B cell (primary cell): ENCODE measurements around the gene GSTA1. TPM values are rescaled to one million over a fixed set of nuclear protein-coding genes. Genes with fewer than 3 reads are reported as not detected.
"Not testable (repeated sequence)": the region's sequence is repeated elsewhere in the genome, so short reads cannot be mapped to it uniquely, and the experiment has no call there.

Experiments
- ATAC-seq: fragments of 200-7000 bp; cut with Tn5 transposase; one replicate; pipeline ENCODE4 v1.10.0; 2021; ENCODE audit warnings: low read depth, mild to moderate bottlenecking, moderate number of reproducible peaks, moderate library complexity
- CTCF ChIA-PET: fragments of 350-600 bp; sonication (Branson Sonifier 250); formaldehyde crosslinking; loops from one replicate; lab custom pipeline; 2021; ENCODE audit warnings: antibody characterized with exemption, inconsistent platforms; lab: Charles Lee
- POLR2A ChIA-PET: fragments of 350-600 bp; sonication (Branson Sonifier 250); formaldehyde crosslinking; loops from one replicate; lab custom pipeline; 2021; ENCODE audit warnings: antibody characterized with exemption; lab: Charles Lee
- DNase-seq: peaks from one replicate; pipeline ENCODE4 v3.0.0; 2013
- H2AFZ ChIP-seq: 2 replicates; pipeline ENCODE4 v1.6.1; 2012; ENCODE audit warnings: mild to moderate bottlenecking, low read depth, low read length; ENCODE audit not compliant: insufficient read depth, poor library complexity, severe bottlenecking
- H3K27ac ChIP-seq, 2 donors: 1 replicate in 1 of 2; 2 replicates in 1 of 2; pipeline ENCODE4 v1.5.1; 2012 to 2013; ENCODE audit warnings: low read length in 2 of 2, mild to moderate bottlenecking in 2 of 2, moderate library complexity in 1 of 2
- H3K27me3 ChIP-seq, 4 experiments: fragments of 200-600 bp in 1 of 4; sonication (generic) in 1 of 4; replicated peaks in 1 of 4; 1 replicate in 2 of 4; 2 replicates in 2 of 4; pipeline versions ENCODE4 v1.6.1 to v1.7.0; 2013 to 2016; ENCODE audit warnings: low read length in 3 of 4, mild to moderate bottlenecking in 2 of 4, mixed read lengths in 1 of 4, moderate library complexity in 1 of 4; ENCODE audit not compliant: insufficient read depth in 4 of 4, control insufficient read depth in 3 of 4; ENCODE audit errors: control extremely low read depth in 1 of 4
- H3K36me3 ChIP-seq, 2 experiments: replicated peaks in 1 of 2; 1 replicate in 1 of 2; 2 replicates in 1 of 2; pipeline versions ENCODE4 v1.6.1 to v1.7.1; 2013; ENCODE audit warnings: low read length in 1 of 2; ENCODE audit not compliant: insufficient read depth in 2 of 2, control insufficient read depth in 1 of 2; ENCODE audit errors: control extremely low read depth in 1 of 2, extremely low read depth in 1 of 2
- H3K4me1 ChIP-seq, 2 donors: fragments of 200-600 bp in 1 of 2; sonication (generic) in 1 of 2; 1 replicate in 1 of 2; 2 replicates in 1 of 2; pipeline versions ENCODE4 v1.5.1 to v1.6.1; 2013 to 2017; ENCODE audit warnings: low read length in 2 of 2; ENCODE audit not compliant: control insufficient read depth in 2 of 2, insufficient read depth in 2 of 2
- H3K4me2 ChIP-seq: replicated peaks from 2 replicates; pipeline ENCODE3; 2012; ENCODE audit warnings: mild to moderate bottlenecking, low read depth, low read length; ENCODE audit not compliant: poor library complexity, severe bottlenecking
- H3K4me3 ChIP-seq, 5 experiments: fragments of 200-600 bp in 1 of 5; sonication (generic) in 1 of 5; 1 replicate in 3 of 5; 2 replicates in 2 of 5; pipeline versions ENCODE4 v1.5.1 to v1.7.0; 2011 to 2016; ENCODE audit warnings: low read length in 4 of 5, mild to moderate bottlenecking in 4 of 5, low read depth in 2 of 5, control low read depth in 1 of 5, moderate library complexity in 1 of 5; ENCODE audit not compliant: insufficient read depth in 1 of 5; ENCODE audit errors: control extremely low read depth in 1 of 5, extremely low read depth in 1 of 5
- H3K79me2 ChIP-seq: fragments of 200-600 bp; sonication (generic); one replicate; pipeline ENCODE4 v1.6.0; 2016; ENCODE audit warnings: low read length; ENCODE audit not compliant: control insufficient read depth, insufficient read depth
- H3K9ac ChIP-seq: fragments of 200-600 bp; sonication (generic); 2 replicates; pipeline ENCODE4 v1.6.1; 2017; ENCODE audit warnings: mild to moderate bottlenecking, low read length, moderate library complexity
- H3K9me3 ChIP-seq, 3 donors: one replicate each; pipeline versions ENCODE4 v1.6.1 to v1.7.1; 2013; ENCODE audit warnings: low read length in 2 of 3; ENCODE audit not compliant: control insufficient read depth in 2 of 3, insufficient read depth in 1 of 3; ENCODE audit errors: control extremely low read depth in 1 of 3
- H4K20me1 ChIP-seq: 2 replicates; pipeline ENCODE4 v1.6.0; 2012; ENCODE audit warnings: mild to moderate bottlenecking, low read length; ENCODE audit not compliant: insufficient read depth, control insufficient read depth, poor library complexity, severe bottlenecking
- H3K27ac Mint-ChIP-seq: one replicate; pipeline ENCODE4 v1.8.0; 2021; ENCODE audit warnings: mixed read lengths
- H3K27me3 Mint-ChIP-seq: one replicate; pipeline ENCODE4 v1.8.0; 2021; ENCODE audit warnings: mixed read lengths
- H3K4me1 Mint-ChIP-seq: one replicate; pipeline ENCODE4 v1.8.0; 2021; ENCODE audit warnings: mixed read lengths
- H3K4me3 Mint-ChIP-seq: one replicate; pipeline ENCODE4 v1.8.0; 2021; ENCODE audit warnings: mixed read lengths
- H3K9me3 Mint-ChIP-seq: one replicate; pipeline ENCODE4 v1.8.0; 2022; ENCODE audit warnings: mixed read lengths; ENCODE audit not compliant: insufficient read depth
- EZH2 ChIP-seq: IDR thresholded peaks from 2 replicates; pipeline ENCODE4 v1.6.1; 2012; ENCODE audit warnings: borderline replicate concordance, low read depth, mild to moderate bottlenecking, moderate library complexity, low read length; ENCODE audit not compliant: insufficient read depth, poor library complexity, severe bottlenecking
- WGBS: methylation state at CpG from one replicate; pipeline ENCODE4 v1.1.5; 2013; ENCODE audit warnings: missing lambda C conversion rate; ENCODE audit not compliant: insufficient coverage; 5-methylcytosine and 5-hydroxymethylcytosine counted together
- intact Hi-C: fragments of 100-400 bp; cut with micrococcal nuclease; formaldehyde crosslinking; loops from one replicate; pipeline ENCODE4 v1.10.0; 2022
- polyA minus RNA-seq: library from RNA; depleted of rRNA, polyadenylated mRNA; stranded (reverse); fragments of >200 nt; gene quantifications from 2 replicates; pipeline ENCODE4 v1.2.3, GENCODE V29; 2012
- polyA plus RNA-seq: library from polyadenylated mRNA; depleted of rRNA; stranded (reverse); fragments of >200 nt; gene quantifications from 2 replicates; pipeline ENCODE4 v1.2.3, GENCODE V29; 2012
- total RNA-seq, 2 donors: library from RNA; stranded (reverse); fragments of 120-200 nt in 1 of 2; gene quantifications; 1 replicate in 1 of 2; 2 replicates in 1 of 2; pipeline versions ENCODE4 v1.2.3 to v1.2.4, GENCODE V29; 2013 to 2022
- TF ChIP-seq, protein P1 (sequence below): fragments of 200-600 bp; IDR thresholded peaks from one replicate; pipeline ENCODE4 v1.8.0; 2022; ENCODE audit warnings: antibody characterized with exemption, mild to moderate bottlenecking

The GSTA1 gene
- total RNA-seq (not detected in 2 replicates), polyA plus RNA-seq (not detected in 2 replicates), polyA minus RNA-seq (not detected in 2 replicates)
- 0.61 TPM for total RNA-seq (2013)

DNA sequence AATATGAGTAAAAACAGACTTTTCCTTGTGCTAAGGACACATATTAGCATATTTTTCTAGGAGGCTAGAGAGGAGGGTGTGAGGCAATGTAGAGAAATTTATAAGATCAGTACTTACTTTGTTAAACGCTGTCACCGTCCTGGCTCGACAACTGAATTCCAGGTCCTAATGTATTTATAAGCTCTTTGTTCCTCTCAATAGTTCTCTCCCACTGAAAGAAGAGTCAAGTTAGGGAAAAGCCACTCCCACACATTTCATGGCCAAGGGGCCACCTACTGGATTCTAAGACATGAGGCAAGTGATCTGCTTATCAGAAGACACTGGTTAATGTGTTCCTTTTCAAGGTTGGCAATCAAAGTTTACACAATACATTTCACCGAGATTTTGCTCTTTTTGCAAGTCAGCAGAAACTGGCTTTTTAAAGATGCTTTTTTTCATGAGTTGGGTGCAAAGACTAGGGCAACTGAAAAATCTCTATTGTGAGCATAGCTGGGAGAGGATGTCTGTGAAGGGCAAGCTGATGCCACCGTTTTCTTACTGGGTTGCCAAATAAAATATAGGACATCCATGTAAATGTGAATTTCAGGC lies at the start of gene GSTA1:
Gene GSTA1 (minus strand): TSS at position 149 of the 588 bp plus-strand sequence. CDS start 4,549 bp downstream, outside the sequence.
- POLR2A ChIA-PET, H2AFZ ChIP-seq, DNase-seq, H3K27me3 ChIP-seq, CTCF ChIA-PET, H3K9ac ChIP-seq, H3K4me2 ChIP-seq, H3K9me3 ChIP-seq, H3K4me1 Mint-ChIP-seq, H3K4me3 ChIP-seq, ATAC-seq, H4K20me1 ChIP-seq, H3K27ac ChIP-seq, H3K4me3 Mint-ChIP-seq, H3K36me3 ChIP-seq, H3K9me3 Mint-ChIP-seq, H3K4me1 ChIP-seq, H3K79me2 ChIP-seq, intact Hi-C loops, H3K27ac Mint-ChIP-seq: not testable (repeated sequence)
- H3K27me3 Mint-ChIP-seq = peaks cover 28% of the 10 kb centered on the region
- WGBS = no CpG with 5 or more reads among the region's 5 CpGs

DNA sequence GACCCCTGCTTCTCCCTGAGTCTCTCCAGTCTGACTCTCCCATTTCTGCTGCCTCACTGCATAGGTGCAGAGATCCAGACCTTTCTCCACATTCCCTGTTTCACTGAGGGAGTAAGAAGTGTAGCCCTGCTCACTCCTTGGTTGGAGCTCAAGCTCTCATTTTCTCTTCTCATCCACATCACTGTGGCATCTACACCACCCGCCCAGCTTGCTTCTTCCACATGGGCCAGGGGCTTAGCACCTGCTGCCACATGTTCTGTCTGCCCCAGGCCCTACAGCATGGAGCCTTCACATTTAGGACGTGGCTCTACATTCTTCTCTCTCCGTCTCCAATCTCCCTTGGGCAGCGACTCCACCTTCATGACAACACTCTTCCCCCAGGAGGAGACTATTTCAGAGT lies 45.5 kb upstream of the GSTA1 start:
- no peak for ATAC-seq
- no peaks in the 10 kb centered on the region for H3K79me2 ChIP-seq
- no peaks in the 10 kb centered on the region for H3K9me3 Mint-ChIP-seq
- no peaks in the 10 kb centered on the region for H3K4me1 Mint-ChIP-seq
- intact Hi-C loops = no loop called here
- no peaks in the 10 kb centered on the region for H4K20me1 ChIP-seq
- WGBS = 93% methylated on average over 4 of the region's 4 CpGs
- no peak for TF ChIP-seq EZH2
- TF ChIP-seq, protein P1, sequence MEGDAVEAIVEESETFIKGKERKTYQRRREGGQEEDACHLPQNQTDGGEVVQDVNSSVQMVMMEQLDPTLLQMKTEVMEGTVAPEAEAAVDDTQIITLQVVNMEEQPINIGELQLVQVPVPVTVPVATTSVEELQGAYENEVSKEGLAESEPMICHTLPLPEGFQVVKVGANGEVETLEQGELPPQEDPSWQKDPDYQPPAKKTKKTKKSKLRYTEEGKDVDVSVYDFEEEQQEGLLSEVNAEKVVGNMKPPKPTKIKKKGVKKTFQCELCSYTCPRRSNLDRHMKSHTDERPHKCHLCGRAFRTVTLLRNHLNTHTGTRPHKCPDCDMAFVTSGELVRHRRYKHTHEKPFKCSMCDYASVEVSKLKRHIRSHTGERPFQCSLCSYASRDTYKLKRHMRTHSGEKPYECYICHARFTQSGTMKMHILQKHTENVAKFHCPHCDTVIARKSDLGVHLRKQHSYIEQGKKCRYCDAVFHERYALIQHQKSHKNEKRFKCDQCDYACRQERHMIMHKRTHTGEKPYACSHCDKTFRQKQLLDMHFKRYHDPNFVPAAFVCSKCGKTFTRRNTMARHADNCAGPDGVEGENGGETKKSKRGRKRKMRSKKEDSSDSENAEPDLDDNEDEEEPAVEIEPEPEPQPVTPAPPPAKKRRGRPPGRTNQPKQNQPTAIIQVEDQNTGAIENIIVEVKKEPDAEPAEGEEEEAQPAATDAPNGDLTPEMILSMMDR = no peak
- H3K27ac ChIP-seq = no peak overlapping the region
- no peak overlapping the region for H3K4me3 Mint-ChIP-seq
- H3K4me3 ChIP-seq = no peak overlapping the region
- POLR2A ChIA-PET = no interaction called here
- no peak overlapping the region for H3K9ac ChIP-seq
- H3K27me3 Mint-ChIP-seq = peaks cover 22% of the 10 kb centered on the region
- DNase-seq = no peak
- H3K4me1 ChIP-seq = no peaks in the 10 kb centered on the region
- no peaks in the 10 kb centered on the region for H3K36me3 ChIP-seq
- H2AFZ ChIP-seq = no peak overlapping the region
- no peaks in the 10 kb centered on the region for H3K9me3 ChIP-seq
- H3K4me2 ChIP-seq = no peak overlapping the region
- peaks cover 0 to 4% (median 1%) of the 10 kb centered on the region in 4 experiments for H3K27me3 ChIP-seq
- CTCF ChIA-PET = no interaction called here
- H3K27ac Mint-ChIP-seq = no peak overlapping the region
